Fibroblast of peridontal ligament (primary cell): ENCODE results near the gene PKNOX1.
"Not testable (repeated sequence)": the region's sequence is repeated elsewhere in the genome, so short reads cannot be mapped to it uniquely, and the experiment has no call there.

Source experiments
- DNase-seq: peaks from one replicate; pipeline ENCODE4 v3.0.0-alpha.2; 2010; ENCODE audit errors: extremely low read depth

Gene PKNOX1

DNA sequence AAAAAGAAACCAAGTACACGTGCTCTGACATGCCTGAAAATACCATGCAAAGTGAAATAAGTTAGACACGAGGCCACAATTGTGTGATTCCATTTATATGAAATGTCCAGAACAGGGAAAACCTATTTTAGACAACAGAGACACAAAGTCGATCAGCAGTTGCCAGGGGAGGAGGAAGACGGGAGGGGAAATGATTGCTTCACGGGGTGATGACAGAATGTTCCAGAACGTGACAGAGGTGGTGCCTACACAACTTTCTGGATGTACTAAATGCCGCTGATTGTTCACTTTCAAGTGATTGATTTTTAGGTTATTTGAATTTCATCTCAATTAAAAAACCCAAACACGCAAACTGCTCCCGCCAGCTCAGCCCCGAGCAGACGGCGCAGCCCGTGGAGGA lies 78.8 kb downstream of the PKNOX1 start:
- DNase-seq = not testable (repeated sequence)

DNA sequence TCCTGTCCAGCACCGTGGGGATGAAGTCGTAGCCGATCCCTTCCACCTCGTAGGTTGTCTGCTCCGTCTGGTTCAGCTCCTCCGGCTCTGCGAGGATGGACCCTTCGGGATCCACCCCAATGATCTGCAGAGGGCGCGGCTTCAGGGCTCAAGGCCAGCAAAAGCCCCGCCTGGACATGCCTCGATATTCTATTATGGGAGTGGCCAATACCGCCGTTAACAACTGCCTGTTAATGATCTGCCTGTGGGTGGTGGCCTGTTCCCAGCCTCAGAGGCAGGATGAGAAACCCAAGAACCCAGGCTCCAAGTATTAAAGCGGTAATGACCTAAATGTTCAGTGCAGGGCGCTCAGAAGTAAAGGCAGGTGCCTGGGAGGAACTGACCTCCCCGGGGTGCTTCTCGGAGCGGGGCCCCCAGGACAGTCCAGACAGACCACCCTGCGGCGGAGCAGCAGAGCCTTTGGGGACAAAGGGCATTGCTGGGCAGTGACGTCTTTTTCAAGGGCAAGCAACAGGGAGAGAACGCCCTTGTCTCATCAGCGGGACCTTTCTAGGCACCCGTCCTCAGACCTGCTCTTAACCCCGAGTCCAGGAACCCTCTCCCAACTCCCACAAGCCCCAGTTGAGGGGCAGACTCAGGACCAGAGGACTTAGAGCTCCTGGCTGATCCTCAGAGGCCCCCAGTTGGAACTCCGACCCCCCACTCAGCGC lies 88.7 kb downstream of the PKNOX1 start:
- not testable (repeated sequence) for DNase-seq

DNA sequence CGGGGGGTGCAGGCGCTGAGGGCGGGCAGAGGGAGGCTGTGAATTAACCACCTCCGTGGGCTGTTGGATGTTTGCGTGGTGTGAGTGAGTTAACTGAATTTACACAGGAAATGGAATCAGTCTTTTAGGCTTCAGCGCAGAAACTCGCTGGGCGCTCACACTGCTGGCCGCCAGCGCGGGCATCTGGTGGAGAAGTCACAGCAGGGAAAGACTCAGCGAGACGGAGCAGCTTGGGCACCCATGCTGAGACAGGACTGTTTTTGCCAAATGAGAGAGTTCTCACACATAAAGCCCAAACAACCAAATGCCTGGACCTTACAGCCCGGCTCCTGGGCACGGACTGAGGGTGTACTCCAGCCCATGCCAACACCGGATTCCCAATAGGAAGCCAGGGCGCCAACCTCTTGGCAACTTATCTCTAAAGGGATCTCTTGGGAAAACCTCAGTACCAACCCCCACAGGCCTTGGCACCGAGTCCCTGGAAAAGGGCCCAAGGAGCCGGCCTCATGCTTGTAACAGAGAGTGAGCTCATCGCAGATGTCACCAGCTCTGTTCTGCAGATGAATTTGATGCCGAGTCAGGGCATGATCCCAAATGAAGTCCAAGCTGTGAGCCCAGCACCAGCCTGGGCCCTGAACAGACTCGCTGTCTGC lies 90.0 kb downstream of the PKNOX1 start:
- DNase-seq = not testable (repeated sequence)

DNA sequence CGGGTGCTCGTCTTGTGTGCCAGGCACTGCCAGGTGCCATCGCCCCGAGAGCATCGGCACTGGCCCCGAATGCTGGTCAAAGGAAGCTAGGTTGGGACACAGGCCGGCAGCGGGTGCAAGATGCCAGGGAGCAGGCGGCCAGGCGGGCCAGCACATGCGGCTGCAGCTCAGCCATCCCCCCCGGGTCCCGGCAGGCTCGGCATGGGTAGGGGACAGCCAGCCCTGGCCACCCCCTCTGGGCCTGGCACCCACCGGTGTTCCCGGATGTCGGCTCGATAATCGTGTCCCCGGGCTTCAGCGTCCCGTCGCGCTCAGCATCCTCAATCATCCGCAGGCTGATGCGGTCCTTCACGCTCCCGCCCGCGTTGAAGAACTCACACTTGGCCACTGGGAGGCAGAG lies 91.6 kb downstream of the PKNOX1 start:
- DNase-seq = not testable (repeated sequence)

DNA sequence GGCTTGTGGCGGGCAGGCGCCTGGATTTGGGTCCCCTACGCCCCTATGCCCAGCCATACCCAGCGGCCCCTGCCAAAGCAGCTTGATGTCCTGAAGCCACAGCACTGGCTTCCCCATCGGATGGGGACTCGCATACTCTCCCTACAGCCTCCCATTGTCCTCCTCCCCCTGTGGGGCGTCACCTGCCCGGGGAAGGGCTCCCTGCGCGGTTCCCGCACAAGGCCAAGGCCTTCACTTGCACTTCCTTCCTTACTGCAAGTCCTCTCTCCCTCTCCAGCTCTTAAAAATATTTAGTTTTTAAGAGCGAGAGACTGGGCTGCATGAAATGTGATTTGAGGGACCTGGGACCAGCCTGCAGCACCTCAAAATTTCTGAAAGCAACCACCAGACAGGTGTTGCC lies 92.3 kb downstream of the PKNOX1 start:
- not testable (repeated sequence) for DNase-seq

DNA sequence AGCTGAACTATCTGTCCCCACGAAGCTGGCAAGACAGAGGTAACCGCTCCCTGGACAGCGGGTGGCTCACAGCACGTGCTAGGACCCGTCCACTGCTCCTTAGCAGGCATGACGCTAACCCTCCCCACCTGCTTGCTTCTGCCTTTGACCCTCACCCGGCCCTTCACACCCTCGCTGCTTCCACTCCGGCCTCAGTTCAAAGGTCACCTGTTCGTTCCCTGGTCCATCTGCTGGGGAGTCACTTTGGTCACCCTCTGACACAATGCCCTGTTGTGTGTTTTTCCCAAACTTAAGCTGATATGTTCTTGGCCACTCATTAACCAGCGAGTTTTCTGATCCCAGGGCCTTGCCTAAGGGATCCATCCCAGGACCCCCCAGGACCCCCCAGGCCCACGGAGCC lies 93.7 kb downstream of the PKNOX1 start:
- DNase-seq = not testable (repeated sequence)

DNA sequence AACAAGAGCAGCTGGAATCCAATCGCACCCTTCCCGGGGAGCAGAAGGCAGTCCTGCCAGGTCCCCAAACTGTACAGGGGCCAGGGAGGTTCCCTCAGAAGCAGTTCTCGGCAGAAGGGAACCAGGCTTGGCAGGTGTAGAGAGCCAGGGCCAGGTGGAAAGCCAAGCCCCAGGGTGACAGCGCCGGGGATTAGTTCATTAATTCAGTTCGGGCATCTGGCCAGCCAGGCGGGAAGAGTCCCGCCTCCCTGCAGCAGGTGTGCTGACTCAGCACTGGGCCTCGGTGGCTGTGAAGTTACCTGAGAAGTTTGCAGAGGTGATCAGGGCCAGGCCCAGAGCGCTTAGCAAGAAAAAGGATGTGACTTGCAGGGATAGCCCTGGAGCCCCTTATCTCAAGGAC lies 95.3 kb downstream of the PKNOX1 start:
- not testable (repeated sequence) for DNase-seq

DNA sequence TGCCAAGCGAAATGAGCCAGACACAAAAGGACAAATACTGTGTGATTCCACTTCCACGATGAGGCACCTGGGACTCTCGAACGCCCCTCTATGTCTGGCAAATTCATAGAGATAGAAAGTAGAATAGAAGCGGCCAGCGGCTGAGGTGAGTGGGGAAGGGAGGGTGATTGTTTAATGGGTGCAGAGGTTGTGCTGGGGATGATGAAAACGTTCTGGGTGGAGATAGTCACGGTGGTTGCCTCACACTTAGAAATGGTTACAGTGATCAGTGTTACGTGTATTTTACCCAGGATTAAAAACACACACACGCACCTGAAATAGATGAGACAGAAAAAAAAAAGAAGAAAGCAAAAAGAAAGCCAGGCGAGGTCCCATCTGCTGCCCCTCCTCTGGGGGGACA lies 98.4 kb downstream of the PKNOX1 start:
- not testable (repeated sequence) for DNase-seq

DNA sequence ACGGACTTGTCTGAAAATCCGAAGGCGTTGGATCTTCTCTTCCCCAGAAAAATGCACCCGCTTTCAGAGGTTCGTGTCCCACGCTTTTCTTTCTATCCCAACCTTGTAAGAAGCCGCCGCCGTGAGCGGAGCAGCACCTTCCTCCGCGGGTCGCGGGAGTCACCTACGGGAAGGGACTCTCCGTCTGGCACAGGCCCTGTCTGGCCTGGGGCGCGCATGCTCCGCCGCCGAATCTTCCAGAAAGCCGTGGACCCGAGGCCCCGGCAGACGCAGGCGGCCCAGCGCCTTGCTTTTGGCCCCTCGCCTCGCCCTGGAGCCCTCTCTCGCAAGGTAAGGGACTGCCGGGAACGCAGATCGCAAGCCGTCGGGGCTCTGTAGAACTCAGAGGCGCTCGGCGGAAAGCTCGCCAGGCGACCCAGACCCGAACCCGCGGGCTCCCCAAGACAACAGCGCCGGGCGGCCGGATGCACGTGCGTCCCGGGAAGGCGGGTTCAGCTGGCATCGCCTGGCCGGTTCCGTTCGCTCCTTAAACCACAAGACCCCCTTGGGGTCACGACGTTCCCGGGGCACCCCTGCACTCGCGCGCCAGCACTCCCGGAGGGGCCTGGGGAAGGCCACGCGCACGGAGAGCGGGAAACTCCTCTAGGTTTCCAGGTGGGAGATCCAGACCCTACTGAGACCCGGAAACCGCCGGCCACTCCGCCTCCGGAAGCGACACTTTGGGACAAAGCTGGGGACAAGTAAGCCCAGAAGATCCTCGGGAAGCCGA lies 100.2 kb downstream of the PKNOX1 start:
- not testable (repeated sequence) for DNase-seq

DNA sequence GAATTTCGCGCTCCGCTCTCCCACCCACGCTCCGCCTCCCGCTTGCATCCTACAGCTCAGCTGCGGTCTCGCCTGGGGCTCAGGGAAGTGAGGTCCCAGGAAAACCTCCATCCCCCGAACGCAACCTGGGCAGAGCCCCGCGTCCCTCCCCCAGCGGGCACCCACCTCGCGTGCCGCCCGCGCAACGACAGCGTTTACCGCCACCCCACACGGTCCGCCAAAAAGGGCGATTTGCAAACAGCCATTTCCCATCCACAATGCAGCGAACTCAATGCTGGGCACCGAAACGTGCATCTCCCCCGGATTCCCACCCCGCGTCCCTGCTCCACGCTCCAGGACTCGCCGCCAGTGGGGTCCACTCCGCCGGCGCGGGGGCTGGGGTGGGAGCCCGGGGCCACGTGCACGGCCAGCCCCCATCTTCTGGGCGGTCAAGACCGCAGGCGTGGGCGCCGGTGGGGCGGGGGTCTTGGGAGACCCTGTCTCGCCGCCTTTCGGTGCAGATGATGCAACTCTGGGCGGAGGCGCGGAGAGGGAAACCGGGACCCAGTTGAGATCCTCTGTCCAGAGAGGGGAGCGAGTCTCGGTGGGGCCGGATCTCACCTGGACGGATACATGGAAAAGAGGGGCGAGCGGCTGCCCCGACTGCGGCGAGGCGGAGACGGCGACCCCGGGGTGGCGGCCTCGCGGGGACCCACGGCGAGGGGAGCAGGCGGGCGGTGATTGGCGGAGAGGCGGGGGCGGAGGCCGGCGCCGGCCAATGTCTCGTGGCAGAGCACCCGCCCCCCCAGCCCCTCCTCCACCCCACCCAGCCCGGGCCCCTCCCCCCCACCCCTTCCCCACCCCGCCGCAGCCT lies 101.0 kb downstream of the PKNOX1 start, which contains the start of gene CBS:
CBS (minus strand) TSS at position 666 of the 853 bp plus-strand sequence. CDS start 3,642 bp downstream, outside the sequence.
- DNase-seq = not testable (repeated sequence)

DNA sequence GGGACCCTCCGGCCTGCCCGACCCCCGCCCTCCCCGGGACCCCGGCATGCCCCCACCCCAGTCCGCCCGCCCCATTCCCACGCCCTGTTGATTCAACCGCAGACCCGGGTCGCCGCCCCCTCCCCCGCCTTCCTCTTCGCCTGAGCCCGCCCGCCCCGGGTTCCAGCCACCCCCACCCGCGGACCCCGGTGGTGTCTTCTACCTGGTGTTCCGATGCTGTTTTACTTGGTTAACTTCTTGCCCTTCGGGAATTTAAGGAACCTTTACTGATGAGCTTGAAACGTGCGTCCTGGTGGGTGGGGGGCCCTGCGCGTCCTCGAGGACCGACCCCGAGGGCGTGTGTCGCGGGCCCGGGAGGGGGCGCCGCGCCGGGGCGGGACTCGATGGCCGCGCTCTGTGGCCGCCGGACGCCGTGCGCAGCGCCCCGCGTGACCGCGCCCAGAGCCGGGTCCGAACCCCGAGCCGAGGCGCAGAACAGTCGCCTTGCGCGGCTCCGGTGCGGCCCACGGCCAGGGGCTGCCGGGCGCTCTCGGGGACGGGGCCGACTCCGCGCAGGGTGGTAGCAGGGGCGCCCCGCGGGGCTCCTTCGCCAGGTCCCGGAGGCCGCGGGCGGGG lies 101.8 kb downstream of the PKNOX1 start:
- not testable (repeated sequence) for DNase-seq

DNA sequence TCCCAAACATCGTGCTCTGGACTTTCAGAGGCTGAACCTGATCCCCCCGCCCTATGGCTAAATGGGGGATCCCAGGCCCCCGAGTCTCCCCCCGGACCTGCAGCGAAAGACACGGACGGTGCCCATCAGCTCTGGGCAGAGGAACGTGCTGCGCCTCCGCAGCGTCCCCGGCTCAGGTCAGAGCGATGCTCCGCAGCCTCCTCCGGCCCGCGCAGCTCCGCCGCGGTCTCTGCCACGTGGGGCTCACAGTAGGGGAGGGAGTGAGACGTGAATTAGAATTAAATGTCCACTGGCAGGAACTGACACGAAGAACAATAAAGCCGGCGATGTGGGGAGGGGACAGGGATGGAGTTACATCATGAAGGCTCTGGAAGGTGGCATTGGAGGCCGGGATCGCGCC lies 102.3 kb downstream of the PKNOX1 start:
- DNase-seq = not testable (repeated sequence)

DNA sequence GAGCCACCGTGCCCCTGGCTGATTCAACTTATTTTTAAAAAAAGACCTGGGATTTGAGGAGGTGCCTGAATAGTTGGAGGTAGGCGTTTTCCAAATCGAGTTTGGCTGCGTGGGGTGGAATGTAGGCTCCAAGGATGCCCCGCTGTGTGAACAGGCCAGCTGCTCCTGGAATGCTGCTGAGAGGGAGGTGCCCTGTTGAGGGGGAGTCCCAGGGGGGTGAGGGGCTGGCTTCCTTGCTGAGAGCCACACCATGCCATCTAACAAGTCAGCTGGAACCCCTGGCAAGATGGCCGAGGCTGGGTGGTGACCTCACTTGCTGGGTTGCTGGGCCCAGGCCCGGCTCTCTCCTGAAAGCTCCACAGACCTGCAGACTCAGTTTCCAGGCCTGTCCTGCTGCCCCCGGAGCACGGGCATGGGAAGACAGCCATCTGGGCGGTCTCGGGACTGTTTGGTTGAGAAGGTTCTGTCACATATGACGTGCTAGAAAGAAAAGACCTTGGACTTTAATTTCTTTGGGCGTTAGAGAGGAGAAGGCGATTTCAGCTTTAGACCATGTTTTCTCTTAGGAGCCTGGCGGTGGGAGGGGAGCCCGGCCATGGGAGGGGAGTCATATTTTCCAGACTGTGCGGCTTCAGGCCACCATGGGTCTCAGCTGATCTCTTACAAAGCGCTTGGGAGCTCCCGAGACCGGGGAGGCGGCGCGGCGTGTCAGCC lies 108.4 kb downstream of the PKNOX1 start:
- DNase-seq = not testable (repeated sequence)
